Mesothelial cell of epicardium (in vitro differentiated cells): ENCODE data around the gene CNKSR3. TPM values are rescaled to one million over a fixed set of nuclear protein-coding genes. Genes with fewer than 3 reads are reported as not detected.

ENCODE experiments used
- DNase-seq, 2 experiments: peaks; one replicate each; pipeline ENCODE4 v3.0.0; 2021; ENCODE audit warnings: low spot score in 2 of 2; ENCODE audit not compliant: unreplicated experiment in 2 of 2
- H3K27ac Mint-ChIP-seq: 2 replicates; pipeline ENCODE4 v1.8.0; 2021; ENCODE audit warnings: mixed read lengths
- H3K27me3 Mint-ChIP-seq: 2 replicates; pipeline ENCODE4 v1.8.0; 2021; ENCODE audit warnings: low read depth, mixed read lengths
- H3K36me3 Mint-ChIP-seq: 2 replicates; pipeline ENCODE4 v1.8.0; 2021; ENCODE audit warnings: mixed read lengths
- H3K4me1 Mint-ChIP-seq: 2 replicates; pipeline ENCODE4 v1.8.0; 2021; ENCODE audit warnings: mixed read lengths
- H3K4me3 Mint-ChIP-seq: 2 replicates; pipeline ENCODE4 v1.8.0; 2021; ENCODE audit warnings: mild to moderate bottlenecking, moderate library complexity, mixed read lengths
- H3K9me3 Mint-ChIP-seq: 2 replicates; pipeline ENCODE4 v1.8.0; 2021; ENCODE audit warnings: mixed read lengths
- CTCF ChIP-seq: fragments of 200-600 bp; sonication (generic); IDR thresholded peaks from one replicate; pipeline ENCODE4 v1.5.0; 2021; ENCODE audit warnings: antibody characterized with exemption; ENCODE audit not compliant: unreplicated experiment
- total RNA-seq: library from RNA; stranded (reverse); gene quantifications from 3 replicates; pipeline ENCODE4 v1.2.1, GENCODE V29; 2021

The CNKSR3 gene
- total RNA-seq, 1 donor from 2014 or later, result 13.4 TPM

GRCh38 chr6:154390034-154390433 lies 120.5 kb downstream of the CNKSR3 start:
- TF ChIP-seq CTCF, result no peak
- H3K36me3 Mint-ChIP-seq, result peaks cover 14% of the 10 kb centered on the region
- no peak overlapping the region for H3K4me3 Mint-ChIP-seq
- peaks cover 20% of the 10 kb centered on the region for H3K4me1 Mint-ChIP-seq
- peaks cover 20% of the 10 kb centered on the region for H3K9me3 Mint-ChIP-seq
- H3K27ac Mint-ChIP-seq, result no peak overlapping the region
- no peak for DNase-seq
- H3K27me3 Mint-ChIP-seq, result no peaks in the 10 kb centered on the region

- peaks cover 30% of the 10 kb centered on the region for H3K4me1 Mint-ChIP-seq
- peaks cover 20% of the 10 kb centered on the region for H3K9me3 Mint-ChIP-seq
- DNase-seq, result no peak
- H3K27me3 Mint-ChIP-seq, result no peaks in the 10 kb centered on the region
- TF ChIP-seq CTCF, result no peak
- H3K4me3 Mint-ChIP-seq, result no peak overlapping the region
- H3K36me3 Mint-ChIP-seq, result peaks cover 14% of the 10 kb centered on the region
- no peak overlapping the region for H3K27ac Mint-ChIP-seq
These were observed 121.7 kb downstream of the CNKSR3 start for GRCh38 chr6:154388803-154389202.

GRCh38 chr6:154386848-154387717 lies 123.4 kb downstream of the CNKSR3 start:
- Mint-ChIP-seq H3K9me3 (peaks cover 26% of the 10 kb centered on the region), H3K36me3 (peaks cover 14% of the 10 kb centered on the region), H3K4me1 (peaks cover 31% of the 10 kb centered on the region), H3K27ac (peak overlapping the region; percentile 70), H3K4me3 (no peak overlapping the region), H3K27me3 (no peaks in the 10 kb centered on the region)
- no peak for TF ChIP-seq CTCF
- no peak for DNase-seq

- peak overlapping the region; percentile 19 for H3K27ac Mint-ChIP-seq
- peaks cover 6% of the 10 kb centered on the region for H3K36me3 Mint-ChIP-seq
- H3K27me3 Mint-ChIP-seq, result no peaks in the 10 kb centered on the region
- no peak for DNase-seq
- no peak for TF ChIP-seq CTCF
- peaks cover 33% of the 10 kb centered on the region for H3K4me1 Mint-ChIP-seq
- no peak overlapping the region for H3K4me3 Mint-ChIP-seq
- peaks cover 16% of the 10 kb centered on the region for H3K9me3 Mint-ChIP-seq
These were observed 126.3 kb downstream of the CNKSR3 start for GRCh38 chr6:154384191-154384590.

- Mint-ChIP-seq H3K9me3 (peaks cover 7% of the 10 kb centered on the region), H3K27ac (peak overlapping the region; percentile 9), H3K4me3 (no peak overlapping the region), H3K36me3 (no peaks in the 10 kb centered on the region), H3K27me3 (no peaks in the 10 kb centered on the region), H3K4me1 (peaks cover 34% of the 10 kb centered on the region)
- no peak for DNase-seq
- no peak for TF ChIP-seq CTCF
These were observed 127.2 kb downstream of the CNKSR3 start for GRCh38 chr6:154383273-154383672.
